Trophoblast cell (in vitro differentiated cells and primary cell): ENCODE measurements around the gene KCNQ4.

Source experiments
- DNase-seq, 2 donors: peaks; one replicate each; pipeline ENCODE4 v3.0.0-alpha.2; 2016
- H2AFZ ChIP-seq: 2 replicates; pipeline ENCODE4 v1.6.1; 2013; ENCODE audit warnings: low read length, moderate library complexity, mild to moderate bottlenecking; ENCODE audit not compliant: insufficient read depth, poor library complexity
- H2AK5ac ChIP-seq: 2 replicates; pipeline ENCODE4 v1.6.1; 2013; ENCODE audit warnings: mild to moderate bottlenecking, low read length
- H2BK120ac ChIP-seq: 2 replicates; pipeline ENCODE4 v1.6.1; 2013; ENCODE audit warnings: low read length, mild to moderate bottlenecking, moderate library complexity; ENCODE audit not compliant: insufficient read depth, poor library complexity
- H2BK12ac ChIP-seq: 2 replicates; pipeline ENCODE4 v1.6.1; 2013; ENCODE audit warnings: mild to moderate bottlenecking, low read length, moderate library complexity
- H2BK5ac ChIP-seq: 2 replicates; pipeline ENCODE4 v1.6.1; 2013; ENCODE audit warnings: low read length, low read depth, moderate library complexity, mild to moderate bottlenecking; ENCODE audit not compliant: poor library complexity
- H3K14ac ChIP-seq: 2 replicates; pipeline ENCODE4 v1.6.1; 2013; ENCODE audit warnings: mild to moderate bottlenecking, low read length
- H3K18ac ChIP-seq: 2 replicates; pipeline ENCODE4 v1.6.1; 2013; ENCODE audit warnings: mild to moderate bottlenecking, low read length
- H3K23ac ChIP-seq: 2 replicates; pipeline ENCODE4 v1.6.1; 2013; ENCODE audit warnings: low read length
- H3K27ac ChIP-seq: 2 replicates; pipeline ENCODE4 v1.5.1; 2013; ENCODE audit warnings: low read depth, mild to moderate bottlenecking, inconsistent platforms, low read length, moderate library complexity
- H3K27me3 ChIP-seq: 2 replicates; pipeline ENCODE4 v1.6.1; 2013; ENCODE audit warnings: inconsistent platforms, mild to moderate bottlenecking, low read length, moderate library complexity; ENCODE audit not compliant: insufficient read depth
- H3K36me3 ChIP-seq, 2 experiments: 1 replicate in 1 of 2; 2 replicates in 1 of 2; pipeline ENCODE4 v1.6.1; 2013; ENCODE audit warnings: low read length in 2 of 2, mild to moderate bottlenecking in 2 of 2, moderate library complexity in 1 of 2; ENCODE audit not compliant: insufficient read depth in 2 of 2, control insufficient read depth in 1 of 2
- H3K4ac ChIP-seq: 2 replicates; pipeline ENCODE4 v1.6.1; 2013; ENCODE audit warnings: low read depth, mild to moderate bottlenecking, low read length, moderate library complexity
- H3K4me1 ChIP-seq, 2 experiments: 1 replicate in 1 of 2; 2 replicates in 1 of 2; pipeline ENCODE4 v1.6.1; 2013; ENCODE audit warnings: low read length in 2 of 2, mild to moderate bottlenecking in 2 of 2, moderate library complexity in 1 of 2; ENCODE audit not compliant: insufficient read depth in 2 of 2, control insufficient read depth in 1 of 2
- H3K4me2 ChIP-seq: 2 replicates; pipeline ENCODE4 v1.6.1; 2013; ENCODE audit warnings: inconsistent platforms, mild to moderate bottlenecking, low read length, moderate library complexity
- H3K4me3 ChIP-seq: 2 replicates; pipeline ENCODE4 v1.5.1; 2013; ENCODE audit warnings: mild to moderate bottlenecking, low read depth, low read length, inconsistent platforms
- H3K79me1 ChIP-seq: one replicate; pipeline ENCODE4 v1.6.1; 2013; ENCODE audit warnings: low read length
- H3K79me2 ChIP-seq: 2 replicates; pipeline ENCODE4 v1.6.1; 2013; ENCODE audit warnings: low read length, mild to moderate bottlenecking; ENCODE audit not compliant: control insufficient read depth, insufficient read depth, poor library complexity
- H3K9ac ChIP-seq: 2 replicates; pipeline ENCODE4 v1.6.1; 2013; ENCODE audit warnings: mild to moderate bottlenecking, low read length
- H3K9me3 ChIP-seq: 2 replicates; pipeline ENCODE4 v1.6.1; 2013; ENCODE audit warnings: low read depth, mild to moderate bottlenecking, control low read depth, inconsistent platforms, low read length; ENCODE audit not compliant: insufficient read depth
- H4K12ac ChIP-seq: 2 replicates; pipeline ENCODE4 v1.6.1; 2013; ENCODE audit warnings: low read depth, mild to moderate bottlenecking, low read length, moderate library complexity
- H4K8ac ChIP-seq: 2 replicates; pipeline ENCODE4 v1.6.1; 2013; ENCODE audit warnings: low read depth, mild to moderate bottlenecking, low read length, moderate library complexity
- H4K91ac ChIP-seq: one replicate; pipeline ENCODE4 v1.6.1; 2013; ENCODE audit warnings: low read depth, mild to moderate bottlenecking, low read length, moderate library complexity
- WGBS: extraction: QIAGEN DNeasy Blood & Tissue Kit; methylation state at CpG from one replicate; pipeline ENCODE4 v1.1.7; 2013; ENCODE audit warnings: missing lambda C conversion rate; ENCODE audit not compliant: insufficient read length, insufficient coverage; ENCODE audit errors: extremely low coverage; 5-methylcytosine and 5-hydroxymethylcytosine counted together

KCNQ4 gene

DNA sequence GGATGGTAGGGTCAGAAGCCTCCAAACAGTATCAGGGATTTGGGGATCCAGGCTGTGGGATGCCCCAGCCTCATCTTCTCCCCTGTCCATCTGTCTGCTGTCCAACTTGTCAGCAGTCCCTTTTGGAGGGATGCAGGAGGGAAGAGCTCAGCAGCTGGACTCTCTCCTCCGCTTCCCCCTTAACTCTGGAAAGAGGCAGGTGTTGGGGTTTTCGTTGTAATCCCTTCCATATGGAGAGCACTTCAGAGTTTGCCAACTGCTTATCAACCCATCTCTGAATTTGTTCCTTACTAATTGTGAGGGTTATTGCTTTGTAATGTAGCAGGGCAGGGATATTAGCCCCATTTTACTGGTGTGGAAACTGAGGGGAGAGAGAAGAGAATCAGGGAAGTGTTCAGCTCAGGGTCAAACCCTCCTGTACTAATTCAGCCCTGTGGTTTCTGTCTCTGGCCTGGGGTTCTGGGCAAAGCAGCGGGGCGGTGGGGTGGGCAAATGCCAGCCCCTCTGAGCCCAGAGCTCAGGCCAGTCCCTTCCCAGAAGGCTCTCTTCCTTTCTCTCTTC lies 75.3 kb downstream of the KCNQ4 start:
- no peak overlapping the region for H2AK5ac ChIP-seq

GRCh38 chr1:40860706-40861223 lies 77.2 kb downstream of the KCNQ4 start:
- Histone ChIP-seq H3K23ac (no peak overlapping the region), H3K4me2 (peak overlapping the region; percentile 97), H2AFZ (no peak overlapping the region), H2AK5ac (no peak overlapping the region), H3K14ac (no peak overlapping the region), H3K79me2 (no peaks in the 10 kb centered on the region), H3K4ac (no peak overlapping the region), H3K27ac (no peak overlapping the region), H3K4me3 (no peak overlapping the region), H3K9me3 (no peaks in the 10 kb centered on the region), H2BK120ac (no peak overlapping the region), H3K79me1 (no peaks in the 10 kb centered on the region), H2BK5ac (no peak overlapping the region), H3K27me3 (peaks cover 14% of the 10 kb centered on the region), H4K8ac (no peak overlapping the region), H3K18ac (no peak overlapping the region), H3K4me1 (peaks cover 0 to 9% of the 10 kb centered on the region in 2 experiments), H3K36me3 (no peaks in the 10 kb centered on the region), H3K9ac (no peak overlapping the region), H4K12ac (no peak overlapping the region), H4K91ac (no peak overlapping the region), H2BK12ac (no peak overlapping the region)
- DNase-seq = peak in 1 of 2 donors; percentile 15
- WGBS = no CpG with 5 or more reads among the region's 10 CpGs

More for the DNA sequence above, 75.3 kb downstream of the KCNQ4 start:
- no peak for DNase-seq
- peaks cover 0 to 9% of the 10 kb centered on the region in 2 experiments for H3K4me1 ChIP-seq
- no peak overlapping the region for H4K8ac ChIP-seq
- no peak overlapping the region for H3K18ac ChIP-seq
- no peak overlapping the region for H2BK5ac ChIP-seq
- H3K27me3 ChIP-seq = peaks cover 14% of the 10 kb centered on the region
- H3K4me2 ChIP-seq = no peak overlapping the region
- no peak overlapping the region for H3K9ac ChIP-seq
- H3K14ac ChIP-seq = no peak overlapping the region
- no peaks in the 10 kb centered on the region for H3K36me3 ChIP-seq
- no peak overlapping the region for H4K12ac ChIP-seq
- no CpG with 5 or more reads among the region's 4 CpGs for WGBS
- H3K79me1 ChIP-seq = no peaks in the 10 kb centered on the region
- H3K4me3 ChIP-seq = no peak overlapping the region
- H2AFZ ChIP-seq = no peak overlapping the region
- no peaks in the 10 kb centered on the region for H3K79me2 ChIP-seq
- no peak overlapping the region for H3K27ac ChIP-seq
- no peak overlapping the region for H3K4ac ChIP-seq
- H3K9me3 ChIP-seq = no peaks in the 10 kb centered on the region
- H2BK12ac ChIP-seq = no peak overlapping the region
- no peak overlapping the region for H4K91ac ChIP-seq
- no peak overlapping the region for H2BK120ac ChIP-seq
- no peak overlapping the region for H3K23ac ChIP-seq

DNA sequence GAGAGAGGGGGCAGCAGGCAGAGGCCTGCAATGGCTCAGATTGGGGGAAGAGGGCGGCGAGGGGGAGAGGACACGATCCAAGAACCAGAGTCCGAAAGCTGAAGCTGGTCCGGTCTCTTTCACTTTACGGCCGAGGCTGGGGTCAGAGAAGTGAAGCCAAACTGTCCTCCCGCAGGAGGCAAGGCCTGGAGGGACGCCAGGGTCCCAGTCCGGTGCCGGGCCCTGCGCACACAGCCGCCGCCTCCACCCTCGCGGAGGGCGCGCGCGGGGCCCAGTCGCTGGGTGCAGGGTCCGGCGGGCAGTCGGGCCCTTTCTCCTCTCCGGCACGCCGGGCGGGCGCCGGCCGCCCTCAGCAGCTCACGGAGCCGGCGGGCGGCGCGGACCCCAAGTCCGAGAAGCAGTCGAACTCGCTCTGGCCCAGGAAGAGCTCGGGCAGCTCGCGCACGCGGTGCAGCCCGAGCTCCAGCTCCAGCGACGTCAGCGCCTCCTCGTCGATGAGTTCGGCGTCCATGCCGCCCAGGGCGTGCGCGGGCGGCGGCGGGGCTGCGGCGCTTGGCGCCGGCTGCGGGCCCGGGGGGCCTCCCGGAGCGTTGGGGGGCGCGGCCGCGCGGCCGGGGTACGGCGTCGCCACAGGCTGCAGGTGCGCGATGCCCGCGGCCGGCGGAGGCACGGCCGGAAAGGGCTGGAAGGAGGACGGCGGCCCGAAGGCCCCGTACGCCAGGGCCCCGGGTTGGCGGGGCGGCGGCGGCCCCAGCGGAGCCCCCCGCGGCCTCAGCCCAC lies 77.8 kb downstream of the KCNQ4 start:
- Histone ChIP-seq H3K79me2 (no peaks in the 10 kb centered on the region), H4K12ac (no peak overlapping the region), H3K27ac (no peak overlapping the region), H4K91ac (no peak overlapping the region), H2BK120ac (no peak overlapping the region), H3K9ac (no peak overlapping the region), H3K18ac (no peak overlapping the region), H3K4me2 (peak overlapping the region; percentile 97), H2BK5ac (no peak overlapping the region), H3K14ac (no peak overlapping the region), H4K8ac (no peak overlapping the region), H3K27me3 (peaks cover 14% of the 10 kb centered on the region), H2AFZ (peak overlapping the region; percentile 20), H3K4me3 (peak overlapping the region; percentile 73), H3K23ac (no peak overlapping the region), H3K4ac (no peak overlapping the region), H3K36me3 (no peaks in the 10 kb centered on the region), H3K4me1 (peaks cover 0 to 14% of the 10 kb centered on the region in 2 experiments), H3K79me1 (no peaks in the 10 kb centered on the region), H3K9me3 (no peaks in the 10 kb centered on the region), H2AK5ac (no peak overlapping the region), H2BK12ac (no peak overlapping the region)
- peak in 1 of 2 donors; percentile 39 for DNase-seq
- WGBS = no CpG with 5 or more reads among the region's 98 CpGs

DNA sequence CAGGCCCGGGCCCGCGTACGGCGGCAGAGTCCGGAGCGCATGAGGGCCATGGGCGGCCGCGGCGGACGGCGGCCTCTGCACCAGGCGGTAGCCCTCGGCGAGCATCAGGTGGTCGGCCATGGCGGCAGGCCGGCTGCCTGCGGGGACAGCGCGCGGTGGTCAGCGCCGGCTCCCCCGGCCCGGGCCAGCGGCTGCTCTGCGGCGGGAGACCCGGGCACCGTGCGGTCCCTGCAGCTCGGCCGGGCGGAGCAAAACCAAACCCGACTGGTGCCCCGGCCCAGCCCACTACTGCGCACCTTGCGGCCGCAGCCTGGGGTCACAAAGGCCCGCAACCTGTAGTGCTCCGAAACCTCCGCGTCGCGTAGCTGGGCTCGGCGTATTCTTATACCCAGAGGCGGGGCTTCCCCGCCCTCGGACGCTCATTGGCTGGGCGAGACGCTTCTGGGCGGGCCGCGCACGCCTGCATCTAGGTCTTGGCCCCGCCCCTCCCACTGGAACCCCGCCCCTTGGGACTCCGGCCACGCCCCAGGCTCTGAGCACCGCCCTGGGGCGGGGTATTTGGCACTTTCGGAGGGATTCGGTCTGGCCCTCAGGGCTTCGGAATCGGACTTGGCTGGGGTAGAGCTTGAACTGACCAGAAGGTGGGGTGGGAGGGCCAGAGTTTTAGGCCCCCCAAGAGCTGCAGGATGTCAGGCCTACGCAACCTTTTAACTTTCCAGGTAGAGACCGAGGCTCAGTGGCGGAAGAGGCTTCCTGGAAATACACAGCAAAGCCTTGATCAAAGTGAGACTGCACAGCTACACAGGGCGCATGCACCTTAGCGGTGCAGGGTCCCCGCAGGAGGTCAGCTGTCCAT lies 78.6 kb downstream of the KCNQ4 start, which contains the start of gene CITED4:
TSS of gene CITED4 (minus strand) at position 356 of the 856 bp plus-strand sequence. CDS start at position 120, 236 bp downstream.
- WGBS = no CpG with 5 or more reads among the region's 75 CpGs

More for the DNA sequence above, 78.6 kb downstream of the KCNQ4 start, which contains the start of gene CITED4:
- Histone ChIP-seq H3K36me3 (no peaks in the 10 kb centered on the region), H2BK12ac (no peak within 1 kb of the TSS), H3K14ac (no peak within 1 kb of the TSS), H2BK120ac (no peak within 1 kb of the TSS), H2AK5ac (no peak within 1 kb of the TSS), H4K8ac (no peak within 1 kb of the TSS), H3K4ac (no peak within 1 kb of the TSS), H4K91ac (no peak within 1 kb of the TSS), H3K4me2 (peak within 1 kb of the TSS; percentile 97), H3K27ac (no peak within 1 kb of the TSS), H4K12ac (no peak within 1 kb of the TSS), H3K27me3 (peaks cover 14% of the 10 kb centered on the region), H3K4me1 (peaks cover 0 to 14% of the 10 kb centered on the region in 2 experiments), H3K9ac (no peak within 1 kb of the TSS), H3K18ac (no peak within 1 kb of the TSS), H3K9me3 (no peaks in the 10 kb centered on the region), H3K23ac (no peak within 1 kb of the TSS), H3K79me1 (no peaks in the 10 kb centered on the region), H2AFZ (peak within 1 kb of the TSS; percentile 20), H3K79me2 (no peaks in the 10 kb centered on the region), H2BK5ac (no peak within 1 kb of the TSS), H3K4me3 (peak within 1 kb of the TSS; percentile 73)
- peak; percentile 97 to 99 for DNase-seq
